ENCODE measurements around the gene SHE. TPM values are rescaled to one million over a fixed set of nuclear protein-coding genes. Genes with fewer than 3 reads are reported as not detected.

The SHE gene
- total RNA-seq, 5 donors from 2014 or later (not counting 1 experiment from before 2014, with no cell fraction given) = 0.06 to 0.07 (median 0.06) TPM; not detected in 2

DNA sequence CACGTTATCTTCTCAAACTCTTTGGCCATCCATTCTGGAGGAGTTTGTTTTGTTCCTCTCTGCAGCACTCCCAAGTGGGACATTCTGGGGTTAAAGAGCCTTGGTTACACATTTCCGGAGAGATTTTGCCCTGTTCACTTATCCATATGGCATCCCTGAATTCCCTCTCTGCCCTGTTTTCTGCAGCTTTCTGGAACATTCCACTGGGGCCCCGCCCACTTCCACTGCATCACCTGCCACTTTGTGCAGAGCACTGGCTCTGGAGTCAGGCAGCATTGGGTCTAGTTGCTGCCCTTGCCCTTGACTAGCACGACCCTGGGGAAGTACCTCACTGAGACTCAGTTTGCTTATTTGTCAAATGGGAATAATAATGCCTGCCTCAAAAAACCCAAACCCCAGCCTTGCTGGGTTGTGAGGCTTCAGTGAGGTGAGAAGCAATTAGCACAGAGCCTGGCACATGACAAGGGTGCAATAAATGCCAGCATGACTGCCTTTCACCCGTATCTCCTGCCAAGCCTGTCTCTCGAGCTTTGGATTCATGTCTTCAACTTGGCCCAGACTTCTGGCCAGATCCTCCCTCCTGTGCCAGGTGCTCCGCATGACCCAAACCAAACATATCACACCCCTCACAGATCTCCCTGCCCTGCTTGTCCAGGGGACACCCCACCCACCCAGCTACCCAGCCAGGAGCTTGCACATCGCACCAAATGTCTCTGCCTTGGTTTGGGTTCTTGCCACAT is 58.8 kb downstream of the SHE start:
- POLR2A ChIA-PET = interaction anchor here (0.6 kb wide), 3 partner anchors 9 to 839 kb away, joined by 3 to 7 read pairs (median 4); no protein-coding TSS in a partner anchor
- H3K9me3 ChIP-seq = no peaks in the 10 kb centered on the region
- H3K27ac ChIP-seq (ENCODE audit: low read length) = no peak overlapping the region
- Mint-ChIP-seq H3K4me1 (peaks cover 67 to 71% (median 67%) of the 10 kb centered on the region in 3 donors), H3K27ac (peak overlapping the region; percentile 97), H3K36me3 (peaks cover 28% of the 10 kb centered on the region), H3K27me3 (no peaks in the 10 kb centered on the region), H3K9me3 (no peaks in the 10 kb centered on the region), H3K4me3 (peak overlapping the region in 1 of 3 donors; percentile 32)
- 100% methylated on average over 5 of the region's 8 CpGs for WGBS (ENCODE audit: insufficient coverage)
- peaks cover 28 to 65% of the 10 kb centered on the region in 2 experiments for H3K4me1 ChIP-seq (ENCODE audit: control insufficient read depth in 1 of 2, extremely low read depth in 1 of 2, insufficient read depth in 2 of 2, low read length in 2 of 2)
- H3K4me3 ChIP-seq (ENCODE audit: control insufficient read depth in 1 of 2, extremely low read depth in 1 of 2, low read length in 1 of 2) = no peak overlapping the region
- DNase-seq (no peak), ATAC-seq (replicated peaks in 1 of 4) (no peak)
- CTCF ChIA-PET = interaction anchor here in 1 of 2 donors (0.5 to 0.9 kb wide), 3 partner anchors 13 to 642 kb away, joined by 3 to 4 read pairs (median 3); no protein-coding TSS in a partner anchor
- H3K27me3 ChIP-seq (replicated peaks in 1 of 2; ENCODE audit: control insufficient read depth in 2 of 2, extremely low read depth in 1 of 2, insufficient read depth in 2 of 2, low read length in 1 of 2) = no peaks in the 10 kb centered on the region
- peaks cover 0 to 27% of the 10 kb centered on the region in 2 donors for H3K36me3 ChIP-seq (ENCODE audit: control insufficient read depth in 2 of 2, extremely low read depth in 1 of 2, insufficient read depth in 1 of 2, low read length in 1 of 2)

DNA sequence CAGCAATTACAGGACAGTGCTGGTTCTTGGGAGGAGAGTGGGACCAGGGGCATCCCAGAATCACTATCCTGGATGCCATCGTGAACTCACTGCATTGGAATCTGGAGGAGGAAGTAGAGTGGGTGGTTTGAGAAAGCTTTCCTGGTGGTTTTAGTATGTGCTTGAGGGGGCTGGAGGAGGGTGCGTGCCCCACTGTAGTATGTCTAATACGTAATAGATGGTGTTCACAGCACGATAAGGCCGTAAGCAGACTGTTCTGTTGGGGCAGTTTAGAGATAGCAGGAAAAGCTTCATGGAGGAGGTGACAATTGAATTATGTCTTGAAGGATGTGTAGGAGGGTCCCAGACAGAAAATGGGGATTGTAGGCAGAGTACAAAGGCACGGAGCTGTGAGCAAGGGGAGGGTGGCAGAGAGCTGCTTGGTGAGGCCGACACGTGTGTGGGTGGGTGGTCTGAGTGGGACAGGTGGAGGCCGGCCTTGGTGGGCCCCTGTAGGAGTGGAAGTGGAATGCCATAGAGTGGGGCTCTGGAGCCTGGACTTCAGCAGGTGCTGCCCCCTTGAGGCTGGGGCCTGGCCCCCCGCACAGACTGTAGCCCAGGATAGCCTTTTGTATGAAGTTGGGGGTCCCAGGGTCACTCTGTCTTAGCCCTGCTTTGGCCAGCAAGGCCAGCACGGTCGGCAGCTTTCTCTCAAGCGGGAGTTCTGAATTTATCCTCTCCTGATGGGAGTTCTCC is 60.0 kb downstream of the SHE start:
- Mint-ChIP-seq H3K27ac (peak overlapping the region; percentile 97), H3K27me3 (no peaks in the 10 kb centered on the region), H3K9me3 (no peaks in the 10 kb centered on the region), H3K4me3 (peak overlapping the region; percentile 9 to 78 (median 62)), H3K4me1 (peaks cover 73 to 78% (median 73%) of the 10 kb centered on the region in 3 donors), H3K36me3 (peaks cover 33% of the 10 kb centered on the region)
- H3K27me3 ChIP-seq (replicated peaks in 1 of 2; ENCODE audit: control insufficient read depth in 2 of 2, extremely low read depth in 1 of 2, insufficient read depth in 2 of 2, low read length in 1 of 2) = no peaks in the 10 kb centered on the region
- POLR2A ChIA-PET = no interaction called here
- H3K36me3 ChIP-seq (ENCODE audit: control insufficient read depth in 2 of 2, extremely low read depth in 1 of 2, insufficient read depth in 1 of 2, low read length in 1 of 2) = peaks cover 0 to 24% of the 10 kb centered on the region in 2 donors
- CTCF ChIA-PET = interaction anchor here in 1 of 2 donors (0.7 kb wide), 1 partner anchor 21 kb away, joined by 4 read pairs; no protein-coding TSS in a partner anchor
- ATAC-seq (replicated peaks in 1 of 4) (no peak), DNase-seq (peak in 1 of 35 experiments; percentile 38)
- peak overlapping the region; percentile 55 for H3K27ac ChIP-seq (ENCODE audit: low read length)
- WGBS (ENCODE audit: insufficient coverage) = 83% methylated on average over 11 of the region's 13 CpGs
- H3K9me3 ChIP-seq = no peaks in the 10 kb centered on the region
- H3K4me1 ChIP-seq (ENCODE audit: control insufficient read depth in 1 of 2, extremely low read depth in 1 of 2, insufficient read depth in 2 of 2, low read length in 2 of 2) = peaks cover 30 to 66% of the 10 kb centered on the region in 2 experiments
- H3K4me3 ChIP-seq (ENCODE audit: control insufficient read depth in 1 of 2, extremely low read depth in 1 of 2, low read length in 1 of 2) = no peak overlapping the region

GRCh38 chr1:154441241-154441888 is 60.8 kb downstream of the SHE start:
- DNase-seq = peak in 4 of 35 experiments; percentile 11 to 46 (median 26)
- H3K36me3 Mint-ChIP-seq = peaks cover 33% of the 10 kb centered on the region
- peak overlapping the region; percentile 31 to 78 (median 62) for H3K4me3 Mint-ChIP-seq

GRCh38 chr1:154440036-154440804 is 62.0 kb downstream of the SHE start:
- POLR2A ChIA-PET = no interaction called here
- CTCF ChIA-PET = interaction anchor here in 1 of 2 donors (0.6 kb wide), 1 partner anchor 833 kb away, joined by 5 read pairs; the partner anchor contains the start of gene CLK2
- peaks cover 66 to 69% (median 68%) of the 10 kb centered on the region in 3 donors for H3K4me1 Mint-ChIP-seq
- H3K27ac ChIP-seq (ENCODE audit: low read length) = peak overlapping the region; percentile 55
- peaks cover 30 to 64% of the 10 kb centered on the region in 2 experiments for H3K4me1 ChIP-seq (ENCODE audit: control insufficient read depth in 1 of 2, extremely low read depth in 1 of 2, insufficient read depth in 2 of 2, low read length in 2 of 2)
- DNase-seq = no peak
- no peak overlapping the region for H3K4me3 ChIP-seq (ENCODE audit: control insufficient read depth in 1 of 2, extremely low read depth in 1 of 2, low read length in 1 of 2)
- peak overlapping the region; percentile 10 to 78 (median 62) for H3K4me3 Mint-ChIP-seq
- H3K36me3 Mint-ChIP-seq = peaks cover 30% of the 10 kb centered on the region
- no peaks in the 10 kb centered on the region for H3K27me3 Mint-ChIP-seq
- 47% methylated on average over 3 of the region's 6 CpGs for whole genome bisulfite sequencing (ENCODE audit: insufficient coverage)
- ATAC-seq (replicated peaks in 1 of 4) = no peak
- H3K27ac Mint-ChIP-seq = peak overlapping the region; percentile 97
- H3K9me3 ChIP-seq = no peaks in the 10 kb centered on the region
- H3K9me3 Mint-ChIP-seq = no peaks in the 10 kb centered on the region
- H3K27me3 ChIP-seq (replicated peaks in 1 of 2; ENCODE audit: control insufficient read depth in 2 of 2, extremely low read depth in 1 of 2, insufficient read depth in 2 of 2, low read length in 1 of 2) = no peaks in the 10 kb centered on the region
- peaks cover 0 to 28% of the 10 kb centered on the region in 2 donors for H3K36me3 ChIP-seq (ENCODE audit: control insufficient read depth in 2 of 2, extremely low read depth in 1 of 2, insufficient read depth in 1 of 2, low read length in 1 of 2)

More at GRCh38 chr1:154441241-154441888, 60.8 kb downstream of the SHE start:
- H3K9me3 ChIP-seq = no peaks in the 10 kb centered on the region
- ATAC-seq (replicated peaks in 1 of 4) = peak; percentile 71 to 85 (median 78)
- no peak overlapping the region for H3K4me3 ChIP-seq (ENCODE audit: control insufficient read depth in 1 of 2, extremely low read depth in 1 of 2, low read length in 1 of 2)
- Mint-ChIP-seq H3K27ac (peak overlapping the region; percentile 97), H3K4me1 (peaks cover 75 to 77% (median 76%) of the 10 kb centered on the region in 3 donors), H3K27me3 (no peaks in the 10 kb centered on the region), H3K9me3 (no peaks in the 10 kb centered on the region)
- WGBS (ENCODE audit: insufficient coverage) = no CpG with 5 or more reads among the region's 8 CpGs
- peaks cover 0 to 25% of the 10 kb centered on the region in 2 donors for H3K36me3 ChIP-seq (ENCODE audit: control insufficient read depth in 2 of 2, extremely low read depth in 1 of 2, insufficient read depth in 1 of 2, low read length in 1 of 2)
- ChIA-PET CTCF (no interaction called here), POLR2A (interaction anchor here in 1 of 2 donors (0.5 kb wide), 1 partner anchor 123 kb away, joined by 3 read pairs; no protein-coding TSS in a partner anchor)
- peaks cover 30 to 66% of the 10 kb centered on the region in 2 experiments for H3K4me1 ChIP-seq (ENCODE audit: control insufficient read depth in 1 of 2, extremely low read depth in 1 of 2, insufficient read depth in 2 of 2, low read length in 2 of 2)
- no peaks in the 10 kb centered on the region for H3K27me3 ChIP-seq (replicated peaks in 1 of 2; ENCODE audit: control insufficient read depth in 2 of 2, extremely low read depth in 1 of 2, insufficient read depth in 2 of 2, low read length in 1 of 2)
- H3K27ac ChIP-seq (ENCODE audit: low read length) = peak overlapping the region; percentile 55

- ATAC-seq (replicated peaks in 1 of 4) = no peak
- Mint-ChIP-seq H3K4me3 (no peak overlapping the region), H3K4me1 (peaks cover 47 to 59% (median 57%) of the 10 kb centered on the region in 3 donors), H3K9me3 (no peaks in the 10 kb centered on the region), H3K27me3 (no peaks in the 10 kb centered on the region), H3K36me3 (peaks cover 22% of the 10 kb centered on the region), H3K27ac (no peak overlapping the region)
- H3K9me3 ChIP-seq = no peaks in the 10 kb centered on the region
- H3K4me1 ChIP-seq (ENCODE audit: control insufficient read depth in 1 of 2, extremely low read depth in 1 of 2, insufficient read depth in 2 of 2, low read length in 2 of 2) = peaks cover 17 to 49% of the 10 kb centered on the region in 2 experiments
- CTCF ChIA-PET = interaction anchor here in 1 of 2 donors (0.6 kb wide), 1 partner anchor 52 kb away, joined by 4 read pairs; no protein-coding TSS in a partner anchor
- peaks cover 0 to 5% of the 10 kb centered on the region in 2 experiments for H3K27me3 ChIP-seq (replicated peaks in 1 of 2; ENCODE audit: control insufficient read depth in 2 of 2, extremely low read depth in 1 of 2, insufficient read depth in 2 of 2, low read length in 1 of 2)
- H3K36me3 ChIP-seq (ENCODE audit: control insufficient read depth in 2 of 2, extremely low read depth in 1 of 2, insufficient read depth in 1 of 2, low read length in 1 of 2) = peaks cover 4 to 43% of the 10 kb centered on the region in 2 donors
- POLR2A ChIA-PET = no interaction called here
- DNase-seq = no peak
- no peak overlapping the region for H3K4me3 ChIP-seq (ENCODE audit: control insufficient read depth in 1 of 2, extremely low read depth in 1 of 2, low read length in 1 of 2)
- WGBS (ENCODE audit: insufficient coverage) = 93% methylated on average over 7 of the region's 9 CpGs
- H3K27ac ChIP-seq (ENCODE audit: low read length) = no peak overlapping the region
Measured at GRCh38 chr1:154436433-154436832, 65.8 kb downstream of the SHE start.
